Smooth muscle cell of trachea (primary cell): ENCODE measurements around the gene RAB36. TPM values are rescaled to one million over a fixed set of nuclear protein-coding genes. Genes with fewer than 3 reads are reported as not detected.

Source experiments
- total RNA-seq: library from RNA; depleted of rRNA; stranded (reverse); fragments of >200 nt; gene quantifications from 2 replicates; pipeline ENCODE4 v1.2.1, GENCODE V29; 2014

The RAB36 gene, protein sequence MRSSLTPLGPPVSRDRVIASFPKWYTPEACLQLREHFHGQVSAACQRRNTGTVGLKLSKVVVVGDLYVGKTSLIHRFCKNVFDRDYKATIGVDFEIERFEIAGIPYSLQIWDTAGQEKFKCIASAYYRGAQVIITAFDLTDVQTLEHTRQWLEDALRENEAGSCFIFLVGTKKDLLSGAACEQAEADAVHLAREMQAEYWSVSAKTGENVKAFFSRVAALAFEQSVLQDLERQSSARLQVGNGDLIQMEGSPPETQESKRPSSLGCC
- 4.2 and 5.6 TPM in 2 replicates for total RNA-seq

DNA sequence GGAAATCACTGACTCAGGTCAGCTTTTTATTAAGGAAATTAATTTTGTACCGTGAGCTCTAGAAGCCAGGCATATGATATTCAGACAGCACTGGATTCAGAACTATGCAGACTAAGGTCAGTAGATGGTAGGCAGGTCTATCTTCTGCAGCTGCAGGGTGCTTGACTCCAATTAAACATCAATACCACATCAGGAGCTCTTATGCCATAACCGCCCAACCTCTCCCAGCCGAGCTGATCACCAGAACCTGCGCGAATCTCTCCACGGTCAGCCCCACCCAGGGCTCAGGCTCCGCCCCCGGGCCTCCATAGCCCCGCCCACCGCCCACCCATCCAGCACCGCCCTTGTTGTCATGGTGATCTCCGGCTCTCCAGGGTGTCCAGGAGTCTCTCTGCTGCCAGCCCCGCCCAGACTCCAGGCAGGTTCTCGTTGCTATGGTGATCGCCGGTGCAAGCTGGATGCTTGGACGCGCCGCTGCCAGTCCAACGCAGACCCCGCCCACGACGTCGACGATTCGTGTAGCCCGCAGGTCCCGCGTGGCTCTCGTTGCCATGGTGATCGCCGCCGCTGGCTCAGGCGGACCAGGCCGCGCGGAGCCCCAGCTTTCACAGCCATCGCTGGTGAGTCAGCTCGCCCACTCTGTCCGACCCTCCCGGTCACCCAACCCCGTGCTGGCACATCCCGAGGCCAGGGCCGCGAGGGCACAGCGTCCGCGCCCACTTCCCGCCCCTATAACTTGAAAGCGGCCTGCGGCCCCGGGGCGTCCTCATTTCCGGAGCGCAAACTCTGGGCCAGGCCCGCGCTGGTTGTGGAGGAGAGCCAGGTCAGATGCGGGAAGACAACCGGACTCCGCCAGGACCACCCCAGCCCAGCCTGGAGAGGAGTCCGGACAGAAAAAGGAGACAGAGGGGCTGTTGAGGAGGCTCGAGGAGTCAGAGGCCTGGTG lies at the start of gene RAB36:
Gene RAB36, plus strand, starts transcription at position 546 of the 946 bp plus-strand sequence. CDS start 1,140 bp downstream, outside the sequence.

DNA sequence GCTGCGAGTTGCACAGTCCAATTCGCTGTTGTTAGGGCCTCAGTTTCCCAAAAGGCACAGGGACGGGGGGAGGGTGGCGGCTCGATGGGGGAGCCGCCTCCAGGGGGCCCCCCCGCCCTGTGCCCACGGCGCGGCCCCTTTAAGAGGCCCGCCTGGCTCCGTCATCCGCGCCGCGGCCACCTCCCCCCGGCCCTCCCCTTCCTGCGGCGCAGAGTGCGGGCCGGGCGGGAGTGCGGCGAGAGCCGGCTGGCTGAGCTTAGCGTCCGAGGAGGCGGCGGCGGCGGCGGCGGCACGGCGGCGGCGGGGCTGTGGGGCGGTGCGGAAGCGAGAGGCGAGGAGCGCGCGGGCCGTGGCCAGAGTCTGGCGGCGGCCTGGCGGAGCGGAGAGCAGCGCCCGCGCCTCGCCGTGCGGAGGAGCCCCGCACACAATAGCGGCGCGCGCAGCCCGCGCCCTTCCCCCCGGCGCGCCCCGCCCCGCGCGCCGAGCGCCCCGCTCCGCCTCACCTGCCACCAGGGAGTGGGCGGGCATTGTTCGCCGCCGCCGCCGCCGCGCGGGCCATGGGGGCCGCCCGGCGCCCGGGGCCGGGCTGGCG lies 35.1 kb downstream of the RAB36 start, which contains the start of gene BCR:
Gene BCR, plus strand, starts transcription at position 209 of the 592 bp plus-strand sequence. CDS start 452 bp downstream, outside the sequence.

Other genes starting within 250 kb of the RAB36 start
- gene GNAZ, start 75.0 kb upstream of the RAB36 start, total RNA-seq: 0.87 and 1.2 TPM in 2 replicates
- gene RSPH14, start 3.5 kb upstream of the RAB36 start, total RNA-seq: 0.15 TPM in 1 of 2 replicates, not detected in the other
- gene BCR, start 35.0 kb downstream of the RAB36 start, total RNA-seq: 43.9 and 48.3 TPM in 2 replicates